Measurements from ENCODE around the gene RIPPLY1. TPM values are rescaled to one million over a fixed set of nuclear protein-coding genes. Genes with fewer than 3 reads are reported as not detected.

The RIPPLY1 gene, protein sequence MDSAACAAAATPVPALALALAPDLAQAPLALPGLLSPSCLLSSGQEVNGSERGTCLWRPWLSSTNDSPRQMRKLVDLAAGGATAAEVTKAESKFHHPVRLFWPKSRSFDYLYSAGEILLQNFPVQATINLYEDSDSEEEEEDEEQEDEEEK
- total RNA-seq: not detected in 3 replicates

DNA sequence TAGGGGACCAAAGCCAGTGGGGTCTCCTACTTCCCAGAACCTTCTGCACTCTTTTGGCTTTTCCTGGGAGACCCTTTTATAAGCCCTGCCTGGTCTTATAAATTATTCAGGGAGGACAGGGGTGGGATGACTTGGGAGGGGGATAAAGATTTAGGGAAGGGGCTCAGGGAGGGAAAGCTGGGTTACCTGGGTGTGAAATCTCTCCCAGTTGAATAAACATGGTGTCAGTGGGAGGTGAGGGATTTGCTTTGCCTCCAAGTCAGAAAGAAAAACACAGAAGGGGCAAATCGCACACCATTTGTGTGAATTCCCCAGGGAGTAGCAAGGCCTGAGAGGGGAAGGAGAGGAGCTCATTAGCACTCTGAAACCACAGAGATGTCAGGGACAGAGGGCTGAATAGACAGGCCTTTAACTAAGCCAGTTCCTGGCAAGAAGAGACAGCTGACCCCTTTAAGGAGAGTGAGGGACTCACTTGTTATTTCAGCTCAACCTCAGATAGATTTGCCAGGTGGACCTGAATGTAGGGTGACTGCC, at the start of gene RIPPLY1:
Gene RIPPLY1 (minus strand): TSS at position 51 of the 534 bp plus-strand sequence. CDS start 54 bp downstream, outside the sequence.
- Mint-ChIP-seq H3K4me3 (no peak within 1 kb of the TSS), H3K27me3 (ENCODE audit: low read depth) (peaks cover 6% of the 10 kb centered on the region), H3K4me1 (peaks cover 14% of the 10 kb centered on the region), H3K27ac (no peak within 1 kb of the TSS), H3K36me3 (no peaks in the 10 kb centered on the region), H3K9me3 (peaks cover 15% of the 10 kb centered on the region)
- DNase-seq (ENCODE audit: low spot score in 2 of 2, unreplicated experiment in 2 of 2): no peak
- TF ChIP-seq, protein P1, sequence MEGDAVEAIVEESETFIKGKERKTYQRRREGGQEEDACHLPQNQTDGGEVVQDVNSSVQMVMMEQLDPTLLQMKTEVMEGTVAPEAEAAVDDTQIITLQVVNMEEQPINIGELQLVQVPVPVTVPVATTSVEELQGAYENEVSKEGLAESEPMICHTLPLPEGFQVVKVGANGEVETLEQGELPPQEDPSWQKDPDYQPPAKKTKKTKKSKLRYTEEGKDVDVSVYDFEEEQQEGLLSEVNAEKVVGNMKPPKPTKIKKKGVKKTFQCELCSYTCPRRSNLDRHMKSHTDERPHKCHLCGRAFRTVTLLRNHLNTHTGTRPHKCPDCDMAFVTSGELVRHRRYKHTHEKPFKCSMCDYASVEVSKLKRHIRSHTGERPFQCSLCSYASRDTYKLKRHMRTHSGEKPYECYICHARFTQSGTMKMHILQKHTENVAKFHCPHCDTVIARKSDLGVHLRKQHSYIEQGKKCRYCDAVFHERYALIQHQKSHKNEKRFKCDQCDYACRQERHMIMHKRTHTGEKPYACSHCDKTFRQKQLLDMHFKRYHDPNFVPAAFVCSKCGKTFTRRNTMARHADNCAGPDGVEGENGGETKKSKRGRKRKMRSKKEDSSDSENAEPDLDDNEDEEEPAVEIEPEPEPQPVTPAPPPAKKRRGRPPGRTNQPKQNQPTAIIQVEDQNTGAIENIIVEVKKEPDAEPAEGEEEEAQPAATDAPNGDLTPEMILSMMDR (IDR thresholded peaks at IDR 0.05; ENCODE audit: unreplicated experiment): no peak

DNA sequence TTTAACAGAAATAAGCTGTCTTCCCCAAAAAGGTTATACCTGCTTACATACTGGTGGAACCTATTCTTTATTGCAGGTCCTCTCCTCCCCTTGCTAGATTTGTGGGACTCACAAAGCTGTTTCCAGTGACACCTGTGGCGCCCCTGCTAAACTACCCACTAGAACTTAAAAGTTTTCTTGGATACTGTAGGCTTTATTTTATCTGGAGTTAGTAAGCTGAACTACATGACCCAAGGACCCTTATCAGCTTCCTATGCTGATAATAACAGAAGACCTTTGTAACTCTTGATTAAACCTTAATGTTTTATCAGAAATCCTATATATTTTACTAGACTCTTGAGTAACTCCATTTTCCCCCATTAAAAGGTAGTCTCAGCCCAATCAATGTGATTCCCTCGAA, 49.4 kb upstream of the RIPPLY1 start:
- TF ChIP-seq, protein P1 (IDR thresholded peaks at IDR 0.05; ENCODE audit: unreplicated experiment): no peak
- no peak overlapping the region for H3K27ac Mint-ChIP-seq
- no peak for DNase-seq (ENCODE audit: low spot score in 2 of 2, unreplicated experiment in 2 of 2)
- peaks cover 6% of the 10 kb centered on the region for H3K36me3 Mint-ChIP-seq
- peaks cover 9% of the 10 kb centered on the region for H3K9me3 Mint-ChIP-seq
- no peaks in the 10 kb centered on the region for H3K27me3 Mint-ChIP-seq (ENCODE audit: low read depth)
- H3K4me3 Mint-ChIP-seq: no peak overlapping the region
- no peaks in the 10 kb centered on the region for H3K4me1 Mint-ChIP-seq

DNA sequence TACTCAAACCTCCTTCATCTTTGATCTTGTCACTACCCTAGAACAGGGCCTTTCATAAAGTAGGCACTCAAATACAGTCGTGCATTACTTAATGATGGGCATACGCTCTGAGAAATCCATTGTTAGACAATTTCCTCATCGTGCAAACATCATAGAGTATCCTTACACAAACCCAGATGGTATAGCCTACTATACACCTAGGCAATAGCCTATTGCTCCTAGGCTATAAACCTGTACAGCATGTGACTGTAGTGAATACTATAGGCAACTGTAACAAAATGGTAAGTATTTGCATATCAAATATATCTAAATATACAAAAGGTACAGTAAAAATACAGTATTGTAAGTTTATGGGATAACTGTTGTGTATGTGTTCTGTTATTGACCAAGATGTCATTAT, 48.9 kb upstream of the RIPPLY1 start:
- peaks cover 3% of the 10 kb centered on the region for H3K36me3 Mint-ChIP-seq
- no peaks in the 10 kb centered on the region for H3K4me1 Mint-ChIP-seq
- no peak overlapping the region for H3K4me3 Mint-ChIP-seq
- TF ChIP-seq, protein P1 (IDR thresholded peaks at IDR 0.05; ENCODE audit: unreplicated experiment): no peak
- H3K27ac Mint-ChIP-seq: no peak overlapping the region
- H3K27me3 Mint-ChIP-seq (ENCODE audit: low read depth): no peaks in the 10 kb centered on the region
- no peak for DNase-seq (ENCODE audit: low spot score in 2 of 2, unreplicated experiment in 2 of 2)
- peaks cover 12% of the 10 kb centered on the region for H3K9me3 Mint-ChIP-seq

- TF ChIP-seq, protein P1 (IDR thresholded peaks at IDR 0.05; ENCODE audit: unreplicated experiment): no peak
- no peaks in the 10 kb centered on the region for H3K4me1 Mint-ChIP-seq
- no peaks in the 10 kb centered on the region for H3K27me3 Mint-ChIP-seq (ENCODE audit: low read depth)
- no peak for DNase-seq (ENCODE audit: low spot score in 2 of 2, unreplicated experiment in 2 of 2)
- no peak overlapping the region for H3K27ac Mint-ChIP-seq
- H3K36me3 Mint-ChIP-seq: no peaks in the 10 kb centered on the region
- no peak overlapping the region for H3K4me3 Mint-ChIP-seq
- peaks cover 13% of the 10 kb centered on the region for H3K9me3 Mint-ChIP-seq
These were observed 48.1 kb upstream of the RIPPLY1 start for GRCh38 chrX:106951230-106951629.

DNA sequence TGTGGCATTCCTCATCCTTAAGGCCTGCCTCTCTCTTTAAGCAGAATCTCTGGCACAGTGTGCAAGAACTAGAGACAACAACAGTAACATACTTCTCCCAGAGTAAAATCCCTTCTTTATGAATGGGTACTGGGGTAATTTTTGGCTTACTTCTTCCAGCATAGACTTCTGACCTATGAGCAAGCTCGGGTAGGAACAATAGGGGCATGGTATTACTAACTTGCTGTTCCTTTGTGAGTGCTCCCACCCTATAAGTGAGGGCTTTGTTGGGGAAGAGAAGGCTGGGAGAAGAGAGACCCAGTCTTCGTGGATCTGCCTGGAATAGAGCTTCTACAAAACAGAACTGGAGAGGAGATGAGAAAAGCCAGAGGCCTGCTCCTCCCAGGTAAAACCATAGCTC, 47.2 kb upstream of the RIPPLY1 start:
- Mint-ChIP-seq H3K27ac (no peak overlapping the region), H3K9me3 (peaks cover 6% of the 10 kb centered on the region), H3K4me1 (no peaks in the 10 kb centered on the region), H3K36me3 (no peaks in the 10 kb centered on the region), H3K27me3 (ENCODE audit: low read depth) (no peaks in the 10 kb centered on the region), H3K4me3 (no peak overlapping the region)
- DNase-seq (ENCODE audit: low spot score in 2 of 2, unreplicated experiment in 2 of 2): no peak
- TF ChIP-seq, protein P1 (IDR thresholded peaks at IDR 0.05; ENCODE audit: unreplicated experiment): no peak
